Prostate gland (tissue), 2 donors: ENCODE measurements around the gene NRG4.

Experiments used
- POLR2A ChIP-seq: fragments of 450-650 bp; IDR thresholded peaks from one replicate; pipeline ENCODE4 v1.6.1; 2016; ENCODE audit warnings: antibody characterized with exemption, mild to moderate bottlenecking
- TF ChIP-seq, protein P1 (sequence below), 4 experiments: fragments of 200-600 bp in 2 of 4; fragments of 450-650 bp in 2 of 4; sonication (generic) in 2 of 4; IDR thresholded peaks; 1 replicate in 3 of 4; 2 replicates in 1 of 4; pipeline ENCODE4 v1.5.1; 2016 to 2019; ENCODE audit warnings: antibody characterized with exemption in 4 of 4, mild to moderate bottlenecking in 2 of 4, moderate library complexity in 2 of 4

DNA sequence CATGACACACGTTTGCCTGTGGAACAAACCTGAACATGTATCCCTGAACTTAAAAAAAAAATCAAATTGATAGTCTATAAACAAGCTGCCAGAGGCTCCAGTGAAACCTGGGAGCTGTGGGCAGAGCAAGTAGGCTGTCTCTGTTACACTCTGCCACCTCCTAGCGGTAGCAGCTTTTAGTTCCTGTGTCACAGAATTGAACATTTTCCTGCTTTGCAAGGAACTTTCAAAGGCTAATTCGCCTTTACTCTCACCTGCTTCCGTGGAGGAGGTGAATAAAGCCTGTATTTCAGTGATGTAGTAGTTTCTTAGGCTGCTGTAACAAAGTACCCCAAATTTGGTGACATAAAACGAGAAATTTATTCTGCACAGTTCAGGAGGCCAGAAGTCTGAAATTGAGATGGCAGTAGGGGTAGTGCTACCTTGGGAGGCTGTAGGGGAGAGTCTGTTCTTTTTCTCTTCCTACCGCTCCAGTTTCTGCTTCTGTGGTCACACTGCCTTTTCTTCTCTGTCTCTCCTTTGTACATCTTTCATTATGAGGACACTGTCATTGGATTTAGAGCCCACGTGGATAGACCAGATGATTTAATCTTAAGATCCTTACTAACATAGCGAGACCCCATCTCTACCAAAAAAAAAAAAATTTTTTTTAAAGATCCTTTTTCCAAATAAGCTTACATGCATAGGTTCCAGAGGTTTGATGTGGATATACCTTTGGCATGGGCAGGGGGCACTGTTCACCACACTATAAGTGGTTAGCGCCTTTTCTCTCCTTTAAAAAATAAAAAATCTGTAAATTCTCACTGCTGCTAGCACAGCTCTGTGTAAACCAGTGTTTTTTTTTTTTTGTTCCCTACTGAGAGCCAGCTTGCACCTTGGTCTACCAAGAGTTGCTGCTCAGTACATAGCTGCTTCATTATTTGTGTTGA is 83.3 kb downstream of the NRG4 start:
- no peak for TF ChIP-seq POLR2A
- TF ChIP-seq, protein P1, sequence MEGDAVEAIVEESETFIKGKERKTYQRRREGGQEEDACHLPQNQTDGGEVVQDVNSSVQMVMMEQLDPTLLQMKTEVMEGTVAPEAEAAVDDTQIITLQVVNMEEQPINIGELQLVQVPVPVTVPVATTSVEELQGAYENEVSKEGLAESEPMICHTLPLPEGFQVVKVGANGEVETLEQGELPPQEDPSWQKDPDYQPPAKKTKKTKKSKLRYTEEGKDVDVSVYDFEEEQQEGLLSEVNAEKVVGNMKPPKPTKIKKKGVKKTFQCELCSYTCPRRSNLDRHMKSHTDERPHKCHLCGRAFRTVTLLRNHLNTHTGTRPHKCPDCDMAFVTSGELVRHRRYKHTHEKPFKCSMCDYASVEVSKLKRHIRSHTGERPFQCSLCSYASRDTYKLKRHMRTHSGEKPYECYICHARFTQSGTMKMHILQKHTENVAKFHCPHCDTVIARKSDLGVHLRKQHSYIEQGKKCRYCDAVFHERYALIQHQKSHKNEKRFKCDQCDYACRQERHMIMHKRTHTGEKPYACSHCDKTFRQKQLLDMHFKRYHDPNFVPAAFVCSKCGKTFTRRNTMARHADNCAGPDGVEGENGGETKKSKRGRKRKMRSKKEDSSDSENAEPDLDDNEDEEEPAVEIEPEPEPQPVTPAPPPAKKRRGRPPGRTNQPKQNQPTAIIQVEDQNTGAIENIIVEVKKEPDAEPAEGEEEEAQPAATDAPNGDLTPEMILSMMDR (IDR thresholded peaks at IDR 0.05), result peak in 2 of 4 experiments; percentile 13
